Measurements from ENCODE around the gene MTHFD1L.
"Not testable (repeated sequence)": the region's sequence is repeated elsewhere in the genome, so short reads cannot be mapped to it uniquely, and the experiment has no call there.

Gene MTHFD1L

DNA sequence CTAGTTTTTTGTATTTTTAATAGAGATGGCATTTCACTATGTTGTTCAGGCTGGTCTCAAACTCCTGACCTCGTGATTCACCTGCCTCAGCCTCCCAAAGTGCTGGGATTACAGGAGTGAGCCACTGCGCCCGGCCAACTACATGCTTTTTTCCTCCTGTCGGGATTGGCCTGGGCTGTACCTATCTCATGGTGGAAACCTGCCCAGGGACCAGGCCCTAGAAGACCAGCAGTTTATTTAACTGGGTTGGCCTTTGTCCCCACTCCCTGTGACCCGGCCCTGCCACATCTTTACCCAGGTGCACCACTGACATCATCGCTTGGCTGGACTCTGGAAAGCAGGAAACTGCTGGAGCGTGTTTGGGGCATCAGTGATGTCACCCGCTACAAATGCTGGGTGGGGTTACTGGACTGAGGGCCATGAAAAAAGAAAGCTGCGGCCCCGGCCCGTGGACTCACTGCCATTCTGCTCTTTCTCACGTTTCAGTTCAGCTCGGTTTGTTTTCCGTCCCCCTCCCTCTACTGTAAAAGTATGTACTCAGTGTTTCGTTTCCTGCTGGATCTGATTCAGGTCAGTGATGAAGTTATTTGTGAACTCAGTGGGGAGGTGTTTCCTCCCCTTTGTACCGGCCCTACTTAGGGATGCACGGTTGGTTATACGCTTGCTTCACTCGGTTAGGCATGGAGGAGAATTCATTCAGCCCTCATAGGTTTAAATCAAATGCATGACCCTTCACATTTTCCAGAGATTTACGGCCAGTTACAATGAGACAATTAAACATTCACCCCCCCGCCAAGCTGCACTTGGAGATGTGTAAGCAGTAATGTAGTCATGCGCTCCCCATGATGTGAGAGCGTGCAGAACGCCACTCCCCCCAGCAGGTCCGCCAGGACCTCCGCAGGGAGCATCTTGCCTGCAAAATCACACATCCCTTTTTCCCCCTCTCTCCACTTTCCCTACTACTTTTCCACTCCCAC, 179.3 kb downstream of the MTHFD1L start:
- DNase-seq, result no peak

- not testable (repeated sequence) for DNase-seq
These were observed 180.2 kb downstream of the MTHFD1L start for GRCh38 chr6:151045511-151046222.

DNA sequence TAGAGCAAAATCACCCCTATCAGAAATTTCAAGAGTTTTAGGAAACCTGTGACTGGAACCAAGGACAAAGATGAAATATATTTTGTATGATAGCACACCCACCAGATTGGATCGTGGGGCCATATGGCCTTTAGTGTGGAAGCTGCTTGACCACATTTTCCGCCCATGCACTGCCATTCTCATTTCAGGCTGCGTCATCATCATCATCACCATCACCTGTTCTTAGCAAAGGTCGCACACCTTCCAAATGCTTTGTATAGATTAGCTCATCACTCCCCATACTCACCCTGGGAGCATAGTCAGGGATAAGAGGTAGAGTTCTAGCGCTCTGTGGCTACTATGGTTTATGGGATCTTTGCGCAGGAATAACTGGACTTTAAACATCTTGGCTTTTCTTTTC, 185.7 kb downstream of the MTHFD1L start:
- DNase-seq, result no peak

DNA sequence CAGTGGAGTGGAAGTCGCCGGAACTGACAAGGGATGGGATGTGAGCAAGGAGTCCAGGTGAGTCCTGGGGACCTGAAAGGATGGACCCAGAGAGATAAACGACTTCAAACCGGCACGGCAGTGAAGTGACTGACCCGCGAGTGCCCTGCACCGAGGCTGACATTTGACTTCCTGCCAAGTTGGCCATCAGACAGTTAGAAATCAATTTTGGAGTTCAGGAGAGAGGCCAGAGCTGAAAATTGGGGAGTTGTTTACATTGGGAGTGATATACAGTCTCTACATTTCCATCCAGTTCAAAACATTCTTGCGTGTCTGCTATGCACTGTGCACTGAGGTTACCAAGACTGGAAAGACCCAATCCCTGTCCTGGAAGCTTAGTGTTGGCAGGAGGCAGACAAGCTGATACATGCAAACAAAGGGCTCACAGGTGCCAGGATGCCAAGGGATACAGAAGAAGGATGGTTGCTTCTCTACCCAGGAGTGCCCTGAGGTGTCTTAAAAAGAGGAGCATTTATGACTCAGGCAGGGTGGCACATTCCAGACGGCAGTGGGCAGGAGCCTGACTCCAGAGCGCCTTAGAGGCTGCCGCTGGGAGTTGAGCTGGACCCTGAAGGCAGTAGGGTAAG, 186.6 kb downstream of the MTHFD1L start:
- DNase-seq, result no peak

- no peak for DNase-seq
These were observed 188.8 kb downstream of the MTHFD1L start for GRCh38 chr6:151054306-151054705.

- DNase-seq, result no peak
These were observed 190.9 kb downstream of the MTHFD1L start for GRCh38 chr6:151056230-151056907.

DNA sequence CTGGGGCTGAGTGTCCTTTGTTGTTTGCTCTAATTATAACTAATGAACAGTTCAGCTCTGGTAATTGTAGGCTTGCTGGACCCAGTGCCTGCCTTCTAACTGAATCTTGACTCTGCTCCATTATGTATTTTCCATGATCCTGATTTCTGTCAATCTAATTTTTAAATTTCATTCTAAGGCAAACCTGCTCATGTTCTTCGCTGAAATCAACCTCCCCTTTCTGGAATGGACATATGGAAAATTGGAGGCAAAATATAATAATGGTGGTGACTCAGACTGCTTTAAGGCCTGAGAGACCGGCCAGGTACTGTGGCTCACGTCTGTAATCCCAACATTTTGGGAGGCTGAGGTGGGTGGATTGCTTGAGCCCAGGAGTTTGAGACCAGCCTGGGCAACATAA, 191.6 kb downstream of the MTHFD1L start:
- DNase-seq, result no peak

DNA sequence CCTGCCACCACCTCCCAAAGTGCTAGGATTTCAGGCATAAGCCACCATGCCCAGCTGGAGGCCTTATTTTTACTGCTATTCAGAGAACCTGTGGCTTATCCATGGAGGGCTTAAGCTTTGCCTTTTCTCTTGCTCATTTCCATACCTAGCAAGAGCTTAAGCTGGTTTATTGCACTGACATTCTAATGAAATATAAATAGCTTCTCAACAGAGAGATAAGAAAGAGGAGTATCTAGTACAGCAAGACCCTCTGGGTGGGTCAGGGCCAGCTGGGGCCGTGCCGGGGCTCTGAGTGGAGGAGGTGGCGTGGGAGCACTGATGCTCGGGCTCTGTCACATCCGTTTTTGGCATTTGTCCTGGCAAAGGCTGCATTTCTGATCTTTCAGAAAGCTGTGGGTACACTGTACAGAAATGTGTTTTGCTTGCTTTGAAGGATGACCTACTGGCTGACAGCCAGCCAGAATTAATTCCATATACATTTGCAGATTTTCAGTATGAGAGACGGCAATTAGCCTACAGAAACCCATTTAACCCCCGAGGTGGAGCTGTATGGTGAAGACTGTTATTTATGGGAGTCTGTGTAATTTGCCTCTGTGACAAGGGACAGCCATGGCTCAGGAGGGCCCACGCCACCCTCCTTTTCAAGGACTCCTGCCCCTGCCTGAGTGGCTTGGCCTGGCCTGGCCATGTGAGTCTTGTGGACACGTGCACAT, 192.7 kb downstream of the MTHFD1L start:
- DNase-seq, result no peak

- DNase-seq, result peak; percentile 19 to 35
These were observed 194.2 kb downstream of the MTHFD1L start for GRCh38 chr6:151059612-151060095.

GRCh38 chr6:151060096-151060765, 194.7 kb downstream of the MTHFD1L start:
- no peak for DNase-seq

DNA sequence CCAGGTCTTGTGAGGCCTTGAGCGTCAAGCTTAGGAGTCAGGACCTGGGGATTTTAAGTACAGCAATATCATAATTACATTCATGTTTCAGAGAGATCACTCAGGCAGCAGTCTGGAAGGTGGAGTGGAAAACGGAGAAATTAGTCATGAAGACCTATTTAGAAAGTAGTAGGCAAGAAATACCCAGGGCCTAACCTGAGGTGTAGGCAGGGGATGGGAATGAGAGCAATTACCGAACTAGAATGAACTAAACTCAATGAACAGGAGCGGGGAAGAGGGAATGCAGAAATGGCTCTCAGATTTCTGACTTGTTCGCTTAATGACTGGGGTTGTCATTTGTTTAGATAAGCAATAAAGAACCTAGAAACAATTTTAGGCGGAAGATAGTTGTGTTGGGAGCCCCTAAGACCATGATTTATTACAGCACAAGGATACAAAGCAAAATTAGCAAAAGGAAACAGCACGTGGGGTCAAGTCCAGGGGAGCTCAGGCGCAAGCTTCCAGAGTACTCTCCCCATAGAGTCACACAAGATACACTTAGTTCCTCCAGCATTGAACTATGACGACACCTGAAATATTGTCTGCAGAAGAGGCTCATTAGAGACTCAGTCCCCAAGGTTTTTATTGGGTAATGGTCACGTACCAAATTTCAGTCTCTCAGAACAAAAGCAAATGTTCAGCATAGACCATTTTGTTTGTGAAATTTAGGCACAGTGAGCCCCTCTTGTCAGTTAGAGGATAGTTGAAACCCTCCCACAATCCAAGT, 195.4 kb downstream of the MTHFD1L start:
- DNase-seq, result no peak

DNA sequence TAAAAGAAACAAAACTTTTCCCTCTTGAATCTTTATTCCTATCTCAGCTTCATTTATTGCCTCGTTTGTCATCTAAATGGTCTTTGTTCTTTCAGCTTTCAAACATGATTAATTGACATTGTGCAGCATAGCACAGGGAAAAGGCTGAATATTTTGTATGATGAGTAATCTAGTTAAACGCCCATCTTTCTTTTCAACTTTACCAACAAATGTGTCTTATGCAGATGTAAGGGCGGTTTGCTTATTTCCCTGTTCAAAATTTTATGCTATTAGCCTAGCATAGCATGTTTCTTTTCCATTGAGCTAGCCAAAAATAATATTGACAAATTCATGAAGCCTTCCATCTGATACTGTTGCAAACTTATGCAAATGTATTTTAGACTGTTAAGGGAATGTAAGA, 197.8 kb downstream of the MTHFD1L start:
- no peak for DNase-seq

- no peak for DNase-seq
These were observed 198.5 kb downstream of the MTHFD1L start for GRCh38 chr6:151063842-151064647.

DNA sequence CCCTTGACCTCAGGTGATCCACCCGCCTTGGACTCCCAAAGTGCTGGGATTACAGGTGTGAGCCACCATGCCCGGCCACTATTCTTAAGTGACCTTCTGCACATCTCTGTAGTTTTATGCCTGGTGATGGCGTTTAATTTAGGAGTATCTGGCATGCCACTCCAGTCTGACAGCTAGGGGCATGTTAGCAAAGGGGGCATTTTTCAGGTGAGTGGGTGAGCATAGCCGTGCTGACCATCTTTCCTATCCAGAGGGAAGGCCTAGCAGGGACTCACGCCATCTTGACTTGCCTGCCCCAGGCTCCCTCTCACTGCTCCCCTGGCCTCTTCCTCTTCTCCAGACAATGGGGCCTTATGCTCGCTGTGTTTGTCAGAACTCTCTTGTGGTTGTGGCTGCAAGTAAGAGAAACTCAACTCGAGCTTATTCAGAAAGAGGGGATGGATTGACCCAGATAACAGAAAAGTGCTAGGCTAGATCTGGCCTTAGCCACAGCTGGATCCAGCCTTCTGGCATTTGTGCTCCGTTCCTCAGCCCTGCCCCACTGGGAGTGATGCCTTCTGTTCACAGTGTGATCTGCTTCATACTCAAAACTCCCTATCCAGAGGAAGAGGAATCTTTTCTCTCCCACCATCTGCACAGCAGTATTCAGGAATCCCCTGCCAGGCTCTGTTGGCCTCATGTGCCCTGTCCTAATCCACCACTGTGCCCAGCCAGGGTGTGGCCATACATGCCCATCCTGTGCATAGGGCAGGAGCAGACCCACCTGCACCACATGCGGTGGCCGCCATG, 199.7 kb downstream of the MTHFD1L start:
- DNase-seq, result no peak

DNA sequence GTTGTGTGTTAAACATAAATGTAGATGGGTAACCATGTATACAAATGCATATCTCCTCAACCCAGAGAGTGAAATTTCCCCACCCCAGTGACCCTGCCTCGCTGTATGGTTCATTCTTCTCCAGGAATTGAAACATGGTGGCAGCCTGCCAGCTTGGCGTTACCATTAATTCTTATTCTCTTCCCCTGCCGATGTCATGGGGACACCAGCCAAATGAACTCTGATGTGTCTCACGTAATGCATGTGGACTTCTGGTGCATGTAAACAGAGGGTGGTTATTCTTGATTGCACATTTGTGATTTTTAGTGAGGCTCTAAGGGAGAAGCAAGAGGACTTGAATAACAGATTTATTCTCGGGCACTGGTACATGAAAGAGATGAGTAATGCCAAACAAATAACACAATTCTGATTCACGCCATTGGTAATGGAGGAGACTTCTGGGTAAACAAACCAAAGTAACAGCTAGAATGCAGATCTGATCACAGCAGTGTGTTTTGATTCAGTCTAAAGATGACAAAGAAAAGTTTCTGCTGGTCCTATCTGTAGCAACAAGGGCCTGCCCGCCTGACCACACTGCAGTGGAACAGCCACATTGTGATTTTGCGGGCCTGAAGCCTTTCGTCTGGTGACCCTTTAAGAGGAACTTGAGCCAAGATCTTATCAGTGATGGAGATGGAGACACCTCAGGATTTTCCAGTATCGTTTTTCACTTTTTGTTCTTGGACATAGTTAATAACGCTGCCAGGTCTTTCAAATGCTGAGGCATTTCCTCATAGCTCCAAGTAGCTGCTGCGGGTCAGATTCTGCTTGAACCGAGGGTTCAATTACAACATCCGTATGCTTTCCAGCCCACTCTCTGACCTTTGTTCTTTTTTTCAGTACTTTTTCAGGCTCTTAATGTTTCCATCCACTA, 202.4 kb downstream of the MTHFD1L start:
- DNase-seq, result no peak

DNA sequence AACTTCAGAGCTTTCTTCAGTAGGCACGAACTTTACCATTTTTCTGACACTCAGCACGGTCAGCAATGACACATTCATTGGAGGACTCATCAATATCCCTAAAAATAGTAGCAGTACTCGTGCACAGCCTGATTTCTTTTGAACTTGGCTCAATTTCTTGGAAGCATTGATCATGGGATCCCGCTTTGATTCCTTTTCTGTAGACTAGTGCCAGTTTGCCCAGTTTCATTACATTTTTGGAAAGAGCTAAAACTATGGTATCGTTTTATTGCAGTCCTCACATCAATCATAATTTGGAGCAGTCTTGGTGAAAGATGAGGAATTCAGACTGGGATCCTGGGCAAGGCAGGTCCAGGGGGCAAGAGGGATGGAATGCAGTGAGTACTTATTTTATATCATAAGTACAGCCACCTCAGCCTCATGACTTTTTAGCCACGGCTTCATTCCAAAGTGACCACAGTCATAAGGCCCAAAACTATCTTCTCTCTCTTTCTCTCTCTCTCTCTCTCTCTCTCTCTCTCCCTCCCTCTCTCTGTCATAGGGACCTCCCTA, 203.3 kb downstream of the MTHFD1L start:
- DNase-seq, result no peak

GRCh38 chr6:151069641-151070040, 204.1 kb downstream of the MTHFD1L start:
- no peak for DNase-seq
